Ovary (tissue), 9 donors: ENCODE results near the gene LNPEP. TPM values are rescaled to one million over a fixed set of nuclear protein-coding genes. Genes with fewer than 3 reads are reported as not detected.

Experiments
- DNase-seq, 5 donors: peaks; one replicate each; pipeline ENCODE4 v3.0.0-alpha.2; 2019 to 2020
- H3K27ac ChIP-seq, 2 donors: fragments of 200-600 bp; one replicate each; pipeline versions ENCODE4 v1.5.1 to v1.8.0; 2019 to 2022
- H3K27me3 ChIP-seq: fragments of 200-600 bp; one replicate; pipeline ENCODE4 v1.8.0; 2022
- H3K36me3 ChIP-seq: fragments of 200-600 bp; sonication (generic); one replicate; pipeline ENCODE4 v1.5.1; 2019
- H3K4me1 ChIP-seq: one replicate; pipeline ENCODE4 v1.8.1; 2013; ENCODE audit warnings: mild to moderate bottlenecking, moderate library complexity; ENCODE audit not compliant: insufficient read depth
- H3K4me3 ChIP-seq: fragments of 200-600 bp; sonication (generic); one replicate; pipeline ENCODE4 v1.5.1; 2017
- H3K9me3 ChIP-seq, 2 donors: fragments of 200-600 bp in 1 of 2; sonication (generic) in 1 of 2; one replicate each; pipeline versions ENCODE4 v1.5.1 to v1.8.1; 2013 to 2019; ENCODE audit warnings: mild to moderate bottlenecking in 1 of 2, moderate library complexity in 1 of 2
- CTCF ChIP-seq, 3 donors: fragments of 450-650 bp in 2 of 3; fragments of 200-600 bp in 1 of 3; IDR thresholded peaks; one replicate each; pipeline versions ENCODE4 v1.5.1 to v1.8.0; 2016 to 2022; ENCODE audit warnings: antibody characterized with exemption in 3 of 3, mild to moderate bottlenecking in 1 of 3
- EP300 ChIP-seq: sonication (generic); formaldehyde crosslinking; IDR thresholded peaks from one replicate; pipeline ENCODE4 v1.6.1; 2017; ENCODE audit warnings: antibody characterized with exemption
- POLR2A ChIP-seq: fragments of 450-650 bp; IDR thresholded peaks from one replicate; pipeline ENCODE4 v1.6.1; 2017; ENCODE audit warnings: antibody characterized with exemption, mild to moderate bottlenecking, moderate library complexity
- WGBS, 3 donors: extraction: QIAGEN DNeasy Blood & Tissue Kit in 1 of 3; methylation state at CpG; one replicate each; pipeline versions ENCODE4 v1.1.5 to v1.1.7; 2013 to 2017; 5-methylcytosine and 5-hydroxymethylcytosine counted together
- intact Hi-C, 4 donors: fragments of 100-400 bp; cut with DNase I; formaldehyde crosslinking; loops; one replicate each; pipeline versions ENCODE4 v1.11.0 to v1.15.1; 2022 to 2023
- polyA plus RNA-seq, 2 donors: library from polyadenylated mRNA; stranded (reverse); fragments of 200-250 nt in 1 of 2; fragments of 350-450 nt in 1 of 2; fragmentation: Illumina TruSeq in 1 of 2; extraction: RNeasy Lipid Tissue Mini Kit (QIAGEN cat#74804) in 1 of 2; gene quantifications; one replicate each; pipeline ENCODE4 v1.2.3, GENCODE V29; 2013 to 2014
- total RNA-seq, 7 donors: library from RNA; depleted of rRNA in 2 of 7; stranded (reverse); fragments of >200 nt in 2 of 7; fragmentation: NEBNext Ultra II Directional in 3 of 7; extraction: Animal tissue kit (Norgen Biotek cat#: 25700) in 3 of 7; gene quantifications; one replicate each; pipeline versions ENCODE4 v1.1.0 to v1.2.4, GENCODE V29; 2016 to 2023
- donor health status: DM: no; HTN: no; CAD: no; lungs with moderate emphysema.
- donor health status: DM: no; HTN: no; CAD: no.
- donor health status: Bipolar disorder and iron deficiency.
- donor health status: DM: yes; HTN: yes; CAD: no.
- donor health status: DM: no; HTN: no; CAD: no.
- donor health status: DM: yes; HTN: yes; CAD: no.

LNPEP gene
- total and polyA plus RNA-seq, 9 donors, result 7.6 to 45.5 (median 32.3) TPM

DNA sequence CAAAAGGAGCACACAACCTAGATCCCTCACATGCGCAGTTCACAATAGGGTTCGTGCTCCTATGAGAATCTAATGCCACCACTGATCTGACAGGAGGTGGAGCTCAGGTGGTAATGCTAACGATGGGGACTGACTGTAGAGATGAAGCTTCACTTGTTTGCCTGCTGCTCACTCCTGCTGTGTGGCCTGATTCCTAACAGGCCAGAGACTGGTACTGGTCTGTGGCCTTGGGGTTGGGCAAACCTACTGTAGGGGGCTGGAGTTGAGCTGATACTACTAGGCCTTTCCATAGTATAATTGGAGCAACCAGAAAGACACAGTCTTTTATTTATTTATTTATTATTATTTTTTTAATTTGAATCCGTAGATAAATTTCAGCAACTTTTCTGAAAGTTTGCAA lies 5.3 kb downstream of the LNPEP start:
- Histone ChIP-seq H3K27me3 (no peaks in the 10 kb centered on the region), H3K4me3 (no peak overlapping the region), H3K4me1 (no peaks in the 10 kb centered on the region), H3K36me3 (no peaks in the 10 kb centered on the region), H3K27ac (no peak overlapping the region), H3K9me3 (no peaks in the 10 kb centered on the region)
- no peak for DNase-seq
- no peak for TF ChIP-seq EP300
- TF ChIP-seq CTCF (IDR thresholded peaks at IDR 0.05), result no peak
- TF ChIP-seq POLR2A, result no peak
- intact Hi-C loops, result no loop called here
- WGBS, 3 donors, result 90 to 96% (median 95%) methylated on average over 4 of the region's 4 CpGs

DNA sequence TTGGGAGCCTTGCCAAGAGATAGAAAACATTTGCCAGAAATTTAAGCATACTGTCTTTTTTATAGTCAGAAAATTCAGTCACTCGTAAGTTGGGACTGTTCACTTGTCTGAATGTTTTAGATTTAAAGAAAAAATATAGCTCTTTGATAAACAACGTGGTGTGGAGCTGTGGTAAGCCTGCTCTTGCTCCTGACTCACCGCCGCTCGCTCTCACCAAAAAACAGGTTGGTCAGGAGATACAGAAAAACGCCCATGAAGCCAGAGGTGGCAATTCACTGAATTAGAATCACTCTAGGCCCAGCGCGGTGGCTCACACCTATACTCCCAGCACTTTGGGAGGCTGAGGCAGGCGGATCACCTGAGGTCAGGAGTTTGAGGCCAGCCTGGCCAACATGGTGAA lies 6.2 kb downstream of the LNPEP start:
- Histone ChIP-seq H3K27me3 (no peaks in the 10 kb centered on the region), H3K9me3 (no peaks in the 10 kb centered on the region), H3K4me1 (no peaks in the 10 kb centered on the region), H3K36me3 (no peaks in the 10 kb centered on the region), H3K4me3 (no peak overlapping the region), H3K27ac (no peak overlapping the region)
- intact Hi-C loops, result no loop called here
- DNase-seq, result no peak
- WGBS, 3 donors, result 94 to 97% (median 97%) methylated on average over 9 of the region's 9 CpGs
- no peak for TF ChIP-seq CTCF (IDR thresholded peaks at IDR 0.05)
- TF ChIP-seq EP300, result no peak
- no peak for TF ChIP-seq POLR2A

DNA sequence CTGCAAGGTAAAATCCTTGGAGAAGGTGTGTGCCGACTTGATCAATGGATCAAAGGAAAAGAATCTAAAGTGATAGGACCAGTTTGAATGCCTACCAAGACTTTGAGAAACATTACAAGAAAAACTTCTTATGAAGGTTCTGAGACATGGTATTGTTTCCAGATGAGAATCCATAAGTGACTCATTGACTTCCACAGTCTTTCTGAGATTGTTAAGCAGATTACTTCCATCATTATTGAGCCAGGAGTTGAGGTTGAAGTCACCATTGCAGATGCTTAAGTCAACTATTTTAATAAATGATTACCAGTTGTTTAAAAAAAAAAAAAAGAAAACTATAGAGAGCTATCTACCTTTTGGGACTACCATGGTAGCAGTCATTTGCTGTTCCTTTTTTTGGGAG lies 7.0 kb downstream of the LNPEP start:
- H3K27ac ChIP-seq, result no peak overlapping the region
- DNase-seq, result no peak
- intact Hi-C loops, result no loop called here
- TF ChIP-seq EP300, result no peak
- no peak for TF ChIP-seq CTCF (IDR thresholded peaks at IDR 0.05)
- TF ChIP-seq POLR2A, result no peak
- no peak overlapping the region for H3K4me3 ChIP-seq
- no peaks in the 10 kb centered on the region for H3K9me3 ChIP-seq
- 96 to 100% (median 97%) methylated on average over 1 of the region's 1 CpG for WGBS, 3 donors
- no peaks in the 10 kb centered on the region for H3K27me3 ChIP-seq
- no peaks in the 10 kb centered on the region for H3K4me1 ChIP-seq
- no peaks in the 10 kb centered on the region for H3K36me3 ChIP-seq

DNA sequence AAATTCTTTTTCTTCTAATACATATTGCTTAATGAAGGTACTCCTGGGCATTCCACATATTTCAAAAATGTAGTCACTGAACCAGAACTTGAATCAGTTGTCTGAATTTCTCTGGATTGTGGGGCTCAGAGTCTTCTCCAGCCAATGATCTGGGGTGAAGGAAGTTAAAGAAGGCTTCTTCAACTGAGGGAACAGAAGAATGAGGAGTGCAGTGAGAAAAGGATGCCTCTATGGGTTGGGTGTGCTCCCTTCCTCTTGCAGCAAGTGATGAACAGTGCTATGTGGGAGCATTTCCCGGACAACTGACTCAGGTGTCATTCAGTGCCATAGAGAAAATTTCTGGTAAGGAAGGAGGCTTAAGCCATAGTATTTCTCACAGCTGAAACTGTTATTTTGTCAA lies 7.9 kb downstream of the LNPEP start:
- no peak for TF ChIP-seq CTCF (IDR thresholded peaks at IDR 0.05)
- no peak for TF ChIP-seq POLR2A
- TF ChIP-seq EP300, result no peak
- intact Hi-C loops, result no loop called here
- DNase-seq, result no peak
- Histone ChIP-seq H3K9me3 (no peaks in the 10 kb centered on the region), H3K4me3 (no peak overlapping the region), H3K27ac (no peak overlapping the region), H3K36me3 (no peaks in the 10 kb centered on the region), H3K27me3 (no peaks in the 10 kb centered on the region), H3K4me1 (no peaks in the 10 kb centered on the region)
- 93 to 100% (median 95%) methylated on average over 1 of the region's 1 CpG for WGBS, 3 donors
